Effector CD4-positive, alpha-beta T cell (primary cell): ENCODE measurements around the gene RPS27.

Source experiments
- DNase-seq: peaks from one replicate; pipeline ENCODE4 v3.0.0-alpha.2; 2020
- total RNA-seq: gene quantifications from one replicate; lab custom pipeline; 2026; lab: John Stamatoyannopoulos, UW

RPS27 gene
- total RNA-seq, result 1,089 reads per million, percentile 99 among the genes with 10 or more reads in this experiment

DNA sequence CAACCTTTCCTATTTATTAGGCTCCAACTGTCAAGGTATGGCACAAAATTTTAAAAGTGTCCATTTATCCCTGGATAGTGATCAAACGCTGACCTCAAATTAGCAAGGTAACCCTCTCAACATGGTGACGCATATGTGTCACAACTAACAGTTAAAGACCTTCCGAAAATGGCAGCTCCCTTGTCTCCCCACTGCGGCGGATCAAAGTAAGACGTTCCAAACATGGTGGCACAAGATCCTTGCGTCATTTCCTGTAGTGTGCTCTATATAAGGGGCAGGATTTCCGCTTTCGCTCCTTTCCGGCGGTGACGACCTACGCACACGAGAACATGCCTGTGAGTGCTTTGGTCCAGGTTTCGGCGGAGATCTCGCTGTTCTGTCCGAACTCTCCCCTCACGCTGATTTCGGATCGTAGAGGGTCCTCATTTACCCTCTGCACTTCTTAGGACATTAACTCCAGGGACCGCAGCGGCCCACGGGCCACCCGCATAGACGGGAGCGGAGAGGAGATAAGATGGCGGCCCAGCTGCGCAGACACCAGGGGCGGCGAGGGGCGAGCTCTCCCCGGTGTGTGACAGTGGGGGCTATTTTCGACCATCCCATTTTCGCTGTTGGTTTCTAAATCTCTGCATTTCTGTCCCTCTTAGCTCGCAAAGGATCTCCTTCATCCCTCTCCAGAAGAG lies at the start of gene RPS27:
RPS27 (plus strand) TSS at position 295 of the 683 bp plus-strand sequence; CDS start at position 330, 35 bp downstream.
- DNase-seq, result peak; percentile 84

DNA sequence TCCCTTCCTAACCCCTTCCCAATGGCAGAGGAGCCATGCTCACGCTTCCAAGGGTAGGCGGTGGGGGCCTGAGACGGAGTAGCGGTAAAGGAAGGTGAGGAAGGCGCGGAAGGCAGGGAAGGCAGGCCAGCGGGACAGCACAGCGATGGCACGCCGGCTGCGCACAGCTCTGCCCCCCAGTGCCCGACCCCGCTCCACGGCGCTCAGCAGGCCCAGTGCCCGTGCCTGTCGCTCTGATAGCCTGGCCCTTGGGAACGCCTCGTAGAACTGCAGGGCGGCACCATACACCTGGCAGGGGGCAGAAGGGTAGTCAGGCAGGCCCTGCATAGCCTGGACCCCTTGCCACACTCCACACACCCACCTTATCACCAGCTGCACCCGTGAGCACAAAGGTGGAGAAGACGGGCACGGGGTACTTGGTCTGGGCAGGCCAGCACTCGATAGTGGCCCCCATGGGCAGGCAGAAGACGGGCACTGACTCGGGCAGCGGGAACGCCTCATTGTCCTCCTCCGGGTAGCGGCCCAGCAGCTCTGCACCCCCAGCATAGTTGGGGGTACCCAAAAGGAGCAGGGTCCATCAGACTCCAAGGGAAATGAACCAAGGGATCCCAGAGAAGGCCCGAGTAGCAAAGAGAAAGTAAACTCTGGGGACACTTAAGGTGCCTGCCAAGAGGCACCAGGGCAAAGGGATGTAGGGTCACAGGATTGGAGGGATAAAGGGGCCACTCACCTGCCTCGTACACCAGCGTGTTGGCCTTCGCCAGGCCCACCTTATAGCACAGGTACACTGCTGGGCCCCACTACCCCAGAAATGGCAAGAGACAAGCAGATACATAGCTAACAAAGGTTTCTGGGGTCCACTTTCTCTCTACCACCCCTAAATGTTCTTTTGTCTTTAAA lies 48.5 kb upstream of the RPS27 start:
- no peak for DNase-seq

DNA sequence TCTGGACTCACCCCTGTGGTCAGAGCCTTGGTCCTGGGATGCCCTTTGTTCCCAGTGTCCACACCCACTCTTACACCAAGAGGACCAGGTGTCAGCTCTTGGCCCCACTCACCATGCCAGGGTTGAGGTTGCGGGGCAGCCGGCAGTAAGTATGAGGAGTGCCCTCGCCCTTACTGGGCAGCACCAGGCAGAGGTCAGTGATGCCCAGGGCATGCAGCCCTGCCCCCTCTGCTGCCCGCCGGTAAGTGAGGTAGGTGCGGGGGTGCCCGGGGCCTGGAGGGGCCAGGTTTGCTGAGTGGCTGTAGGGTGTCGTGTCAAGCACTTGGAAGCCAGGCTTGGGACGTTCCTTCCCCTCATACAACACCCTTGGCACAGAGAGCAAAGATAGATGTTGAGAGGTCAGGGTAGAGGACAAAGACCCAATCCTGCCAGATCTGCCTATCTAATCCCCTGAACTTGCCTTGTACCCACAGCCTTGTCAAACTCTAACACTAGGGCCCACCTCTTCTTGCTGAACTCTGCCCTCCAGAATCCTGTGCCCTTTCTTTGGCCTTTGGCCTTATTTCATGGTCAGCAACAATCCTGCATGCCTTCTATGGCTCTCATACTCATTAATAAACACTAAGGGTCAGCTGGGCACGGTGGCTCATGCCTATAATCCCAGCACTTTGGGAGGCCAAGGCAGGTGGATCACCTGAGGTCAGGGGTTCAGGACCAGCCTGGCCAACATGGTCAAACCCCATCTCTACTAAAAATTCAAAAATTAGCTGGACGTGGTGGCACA lies 47.6 kb upstream of the RPS27 start:
- DNase-seq, result no peak

DNA sequence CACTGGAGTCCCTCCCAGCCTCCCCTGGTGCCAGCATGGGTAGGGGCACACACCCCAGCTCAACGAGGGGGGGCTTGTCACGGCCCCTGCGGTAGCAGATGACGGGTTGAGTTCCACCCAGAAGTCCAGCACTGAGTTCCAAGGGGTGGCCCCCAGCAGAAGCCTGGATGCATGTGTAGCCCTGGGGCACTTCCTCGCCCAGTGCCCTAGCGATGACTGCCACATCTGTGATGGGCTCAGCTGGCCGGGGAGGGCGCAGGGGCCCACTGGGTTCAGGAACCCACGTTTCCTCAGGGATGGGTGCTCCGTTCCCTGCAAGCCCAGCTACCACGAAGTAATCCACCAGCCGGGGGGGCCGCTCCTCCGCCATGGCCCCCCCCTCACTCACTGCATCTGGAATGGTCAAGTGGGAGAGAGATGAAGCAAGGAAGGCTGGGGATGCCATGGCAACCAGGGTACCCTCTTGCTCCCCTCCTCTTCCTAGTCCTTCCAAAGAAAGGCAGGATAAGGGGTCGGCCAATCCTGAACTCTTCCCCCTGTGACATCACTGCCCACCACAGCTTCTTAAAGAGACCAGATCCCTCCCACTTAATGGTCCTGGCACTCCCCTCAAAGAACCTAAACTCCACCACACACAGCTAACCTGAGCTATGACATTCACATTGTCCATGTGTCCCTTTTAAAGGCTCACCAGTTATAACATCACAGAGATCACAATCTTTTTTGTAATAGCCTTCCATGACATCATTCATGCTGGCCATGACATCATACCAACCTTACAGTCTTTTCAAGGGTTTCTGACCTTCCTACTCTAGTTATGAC lies 46.3 kb upstream of the RPS27 start:
- no peak for DNase-seq

DNA sequence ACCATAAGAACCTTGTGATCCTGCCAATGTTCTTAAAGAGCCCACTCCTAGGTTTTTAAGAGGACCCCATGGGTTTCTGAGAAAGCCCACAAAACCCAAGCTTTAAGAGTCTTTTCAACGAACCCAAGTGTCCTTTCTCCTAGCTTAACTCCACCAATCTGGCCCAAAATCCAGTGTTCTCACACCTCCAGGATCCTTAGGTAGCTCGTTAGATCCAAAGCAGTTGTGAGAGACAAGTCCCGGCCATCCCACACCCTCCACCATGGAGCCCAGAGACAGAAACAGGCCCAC lies 45.8 kb upstream of the RPS27 start:
- no peak for DNase-seq

DNA sequence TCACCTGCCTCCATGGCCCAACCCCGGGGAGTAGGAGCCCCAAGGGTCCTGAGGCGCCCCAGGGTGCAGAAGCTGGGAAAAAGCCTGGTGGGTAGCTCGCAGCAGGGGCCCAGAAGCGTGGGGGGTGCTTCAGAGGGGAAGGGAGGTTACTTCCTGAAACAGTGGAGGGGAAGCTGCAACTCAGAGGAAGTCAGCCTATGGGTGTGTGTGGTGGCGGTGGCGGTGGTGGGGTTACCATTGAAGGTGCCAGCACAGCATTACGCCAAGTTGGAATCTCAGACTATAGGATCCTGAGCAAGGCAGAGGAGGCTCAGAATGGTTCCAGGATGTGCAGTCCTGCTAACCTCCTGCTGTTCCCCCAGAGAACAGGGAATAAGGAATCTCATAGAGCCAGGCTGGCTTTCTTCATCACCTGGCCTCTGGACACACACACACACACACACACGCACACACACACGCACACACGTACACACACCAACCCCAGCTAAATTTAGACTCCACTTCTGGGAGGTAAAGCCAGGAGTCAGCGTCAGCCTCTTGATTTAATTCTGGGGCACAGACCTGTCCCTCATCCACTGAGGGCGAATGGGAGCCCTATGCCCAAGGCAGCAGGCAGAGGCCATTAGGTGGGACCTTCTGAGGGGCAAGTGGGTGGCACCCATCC lies 45.3 kb upstream of the RPS27 start:
- peak; percentile 79 for DNase-seq

DNA sequence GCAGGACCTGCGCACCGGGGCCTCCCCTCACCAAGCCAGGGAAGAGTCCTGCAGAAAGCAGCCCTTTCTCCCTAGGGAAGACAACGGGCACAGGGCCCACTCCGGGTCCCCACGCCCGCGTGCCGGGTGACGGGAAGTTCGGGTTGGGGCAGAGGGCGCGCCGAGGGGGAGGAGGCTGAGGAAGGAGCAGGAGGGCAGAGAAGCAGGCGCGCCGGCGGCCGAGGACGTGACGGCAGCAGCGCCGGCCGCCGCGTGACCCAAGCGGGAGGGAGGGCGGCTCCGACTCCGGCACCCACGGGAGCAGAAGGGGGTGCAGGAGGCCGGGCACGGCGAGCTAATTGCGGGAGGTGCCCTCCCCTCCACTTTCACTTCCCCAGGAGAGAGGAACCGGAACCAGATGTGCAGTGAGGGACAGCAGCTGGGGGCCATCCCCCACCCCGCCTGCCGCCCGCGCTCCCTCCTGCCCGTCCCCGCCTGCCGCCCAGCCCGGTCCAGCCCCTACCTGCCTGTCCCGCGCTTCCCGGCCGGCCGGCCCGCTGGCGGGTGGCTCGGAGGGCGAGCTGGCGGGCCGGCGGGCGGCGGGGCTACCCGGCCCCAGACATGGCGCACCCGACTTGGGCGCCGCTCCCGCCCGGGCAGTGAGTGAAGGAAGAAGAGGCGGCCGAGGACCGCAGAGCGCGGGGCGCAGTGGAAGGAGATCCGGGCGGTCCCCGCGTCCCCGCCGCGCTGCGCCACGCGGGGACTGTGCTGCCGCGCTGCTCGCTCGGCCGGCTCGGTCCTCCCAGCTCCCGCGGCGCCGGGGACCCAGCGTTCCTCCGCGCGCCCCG lies 44.6 kb upstream of the RPS27 start:
- DNase-seq, result peak; percentile 67

DNA sequence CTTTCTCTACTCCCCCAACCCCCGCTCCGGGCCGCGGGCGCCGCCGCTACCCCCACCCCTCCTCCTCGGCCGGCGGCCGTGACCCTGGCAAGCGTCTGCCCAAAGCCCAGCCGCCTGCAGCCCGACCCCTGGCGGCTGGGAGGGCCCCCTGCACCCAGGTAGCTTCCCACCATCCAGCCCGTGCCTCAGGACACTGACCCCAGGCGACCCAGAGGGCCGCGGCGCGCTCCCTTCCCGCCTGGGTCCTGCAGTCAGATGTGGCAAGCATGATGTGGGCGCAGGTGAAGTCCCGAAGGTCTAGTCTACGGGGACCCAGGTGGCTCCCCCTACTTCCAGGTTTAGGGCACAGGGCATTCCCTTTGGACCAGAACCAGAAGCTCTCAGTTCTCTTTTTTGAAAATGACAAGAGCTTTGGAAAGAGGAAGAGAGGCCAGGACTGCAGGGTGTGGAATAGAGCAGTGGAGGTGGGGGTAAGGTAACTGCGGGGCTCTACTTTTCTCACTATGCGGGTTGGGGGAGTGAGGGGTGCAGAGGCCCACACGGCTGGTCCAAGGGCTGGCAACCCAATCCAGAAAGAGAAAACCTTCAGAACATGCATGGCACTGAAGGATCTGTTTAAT lies 43.8 kb upstream of the RPS27 start, which contains the start of gene DENND4B:
DENND4B (minus strand) TSS at position 97 of the 620 bp plus-strand sequence. CDS start 2,344 bp downstream, outside the sequence.
- DNase-seq, result peak; percentile 63

DNA sequence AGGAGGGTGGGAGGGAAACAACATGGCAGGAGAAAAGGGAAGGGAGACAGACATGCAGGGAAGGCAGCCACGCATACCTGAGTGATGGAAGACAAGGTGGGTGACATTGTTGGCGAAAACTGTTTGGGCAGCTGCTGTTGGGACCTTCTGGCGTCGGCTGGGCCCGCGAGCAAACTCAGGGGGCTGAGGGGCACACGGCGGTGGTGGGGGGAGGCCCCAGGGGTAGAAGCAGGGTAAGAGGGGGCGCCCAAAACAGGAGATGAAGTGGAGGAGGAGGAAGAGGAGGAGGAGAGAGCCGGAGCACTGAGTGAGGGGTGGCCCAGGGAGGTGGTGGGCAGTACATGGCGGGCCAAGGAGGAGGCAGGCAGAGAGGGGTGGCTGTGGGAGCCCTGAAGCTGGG lies 39.4 kb upstream of the RPS27 start:
- no peak for DNase-seq

DNA sequence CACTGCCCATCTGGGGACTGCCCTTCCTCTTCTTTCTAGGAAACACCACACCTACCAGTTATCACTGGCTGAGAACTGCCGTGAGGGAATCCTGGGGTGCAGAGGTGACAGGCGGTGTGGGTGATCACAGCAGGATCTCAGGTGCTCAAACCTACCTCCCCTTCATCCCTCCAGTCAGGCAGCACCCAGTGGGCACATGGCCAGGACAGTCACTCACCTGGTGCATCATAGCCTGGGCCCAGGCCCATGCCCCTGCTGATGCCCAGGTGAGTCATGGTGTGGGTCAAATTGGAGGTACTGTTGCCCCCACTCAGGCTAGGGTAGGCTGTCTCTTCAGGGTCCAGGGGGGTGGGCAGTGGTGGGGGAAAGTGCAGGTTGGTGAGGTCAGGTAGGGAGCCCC lies 38.8 kb upstream of the RPS27 start:
- DNase-seq, result no peak

DNA sequence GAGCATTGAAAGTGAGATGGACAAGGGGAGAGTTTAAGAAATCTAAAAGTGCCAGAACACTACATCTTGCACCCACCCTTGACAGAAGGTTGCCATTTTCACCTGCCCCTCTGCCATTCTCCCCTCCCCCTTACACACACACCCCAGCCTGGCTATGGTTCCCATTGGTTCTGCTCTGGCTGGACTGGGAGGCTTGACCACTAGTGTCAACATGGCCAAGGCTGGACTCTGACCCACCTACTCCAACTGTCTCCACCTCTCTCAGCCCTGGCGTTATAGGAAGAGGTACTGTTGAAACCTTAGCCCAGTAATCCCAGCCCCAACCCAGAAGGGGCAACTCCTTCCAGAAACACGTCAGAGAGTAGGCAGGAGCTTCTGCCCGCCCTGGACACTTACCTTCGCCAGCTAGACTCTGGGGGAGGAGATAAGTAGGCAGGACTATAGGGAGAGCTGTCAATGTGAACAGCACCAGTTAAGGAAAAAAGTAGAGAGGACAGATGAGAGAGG lies 36.6 kb upstream of the RPS27 start:
- DNase-seq, result no peak

DNA sequence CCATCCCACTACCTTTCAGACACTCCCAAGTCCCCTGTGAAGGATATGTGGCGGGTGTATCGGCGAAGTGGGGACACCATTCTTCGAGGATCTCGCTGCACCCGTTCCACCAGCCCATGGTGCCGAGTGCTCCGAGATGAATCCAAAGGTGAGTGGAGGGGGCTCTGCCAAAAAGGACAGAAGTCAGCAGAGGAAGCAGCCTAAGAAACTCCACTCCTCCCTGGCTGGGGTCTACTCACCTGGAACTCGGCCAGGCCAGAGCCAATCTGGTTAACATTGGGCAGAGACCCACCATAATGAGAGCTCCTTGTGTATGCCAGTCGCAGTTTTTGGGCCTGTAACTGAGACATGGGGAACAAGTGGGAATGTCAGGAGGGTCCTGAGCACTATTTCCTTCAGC lies 35.7 kb upstream of the RPS27 start:
- no peak for DNase-seq

DNA sequence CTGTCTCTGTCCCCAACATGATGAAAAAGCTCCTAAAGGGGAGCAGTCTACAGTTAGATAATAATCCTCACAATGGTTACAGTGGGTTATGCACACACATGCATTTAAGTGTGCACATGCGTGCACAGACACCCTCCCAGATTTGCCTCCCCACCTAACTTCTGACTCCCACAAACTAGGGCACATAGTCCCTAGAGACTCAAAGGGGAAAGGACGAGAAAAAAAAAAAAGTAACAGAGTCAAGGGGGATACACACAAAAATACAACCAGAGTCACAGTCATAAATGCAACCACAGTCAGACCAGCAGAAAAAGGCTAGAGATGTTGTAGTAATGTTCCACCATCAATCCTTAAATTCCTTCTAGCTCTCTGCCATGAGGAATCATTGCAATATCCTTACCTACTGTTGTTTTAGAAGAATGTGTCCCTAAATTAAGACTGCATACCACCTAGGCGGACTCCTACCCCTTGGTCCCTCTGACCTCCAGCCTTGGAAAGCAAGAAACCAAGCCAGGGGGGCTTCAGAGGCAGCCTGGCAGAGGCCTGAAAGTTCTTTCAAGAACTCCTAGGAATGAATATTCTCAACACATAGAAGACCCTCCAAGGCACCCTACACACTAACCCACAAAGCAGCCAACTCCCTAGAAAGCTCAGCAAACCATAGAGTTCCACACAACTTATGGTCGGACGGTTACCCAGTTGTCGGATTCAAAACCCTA lies 33.4 kb upstream of the RPS27 start:
- no peak for DNase-seq

DNA sequence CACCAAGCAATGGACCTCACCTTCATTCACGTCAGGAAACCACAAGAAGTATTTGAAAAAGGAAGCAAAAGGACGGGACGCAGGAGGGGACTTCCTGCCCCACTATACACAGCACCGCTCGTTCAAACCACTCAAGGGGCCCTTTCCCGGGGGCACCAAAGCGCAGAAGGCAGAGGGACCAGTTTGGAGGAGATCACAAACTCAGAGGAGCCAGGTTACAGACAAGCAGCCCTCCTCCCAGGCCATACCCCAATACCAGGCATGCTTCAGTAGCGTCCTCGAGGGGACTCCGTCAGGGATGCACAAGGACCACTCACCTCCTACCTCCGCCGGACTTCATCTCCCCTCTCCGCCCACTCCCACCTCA lies 32.8 kb upstream of the RPS27 start:
- no peak for DNase-seq

DNA sequence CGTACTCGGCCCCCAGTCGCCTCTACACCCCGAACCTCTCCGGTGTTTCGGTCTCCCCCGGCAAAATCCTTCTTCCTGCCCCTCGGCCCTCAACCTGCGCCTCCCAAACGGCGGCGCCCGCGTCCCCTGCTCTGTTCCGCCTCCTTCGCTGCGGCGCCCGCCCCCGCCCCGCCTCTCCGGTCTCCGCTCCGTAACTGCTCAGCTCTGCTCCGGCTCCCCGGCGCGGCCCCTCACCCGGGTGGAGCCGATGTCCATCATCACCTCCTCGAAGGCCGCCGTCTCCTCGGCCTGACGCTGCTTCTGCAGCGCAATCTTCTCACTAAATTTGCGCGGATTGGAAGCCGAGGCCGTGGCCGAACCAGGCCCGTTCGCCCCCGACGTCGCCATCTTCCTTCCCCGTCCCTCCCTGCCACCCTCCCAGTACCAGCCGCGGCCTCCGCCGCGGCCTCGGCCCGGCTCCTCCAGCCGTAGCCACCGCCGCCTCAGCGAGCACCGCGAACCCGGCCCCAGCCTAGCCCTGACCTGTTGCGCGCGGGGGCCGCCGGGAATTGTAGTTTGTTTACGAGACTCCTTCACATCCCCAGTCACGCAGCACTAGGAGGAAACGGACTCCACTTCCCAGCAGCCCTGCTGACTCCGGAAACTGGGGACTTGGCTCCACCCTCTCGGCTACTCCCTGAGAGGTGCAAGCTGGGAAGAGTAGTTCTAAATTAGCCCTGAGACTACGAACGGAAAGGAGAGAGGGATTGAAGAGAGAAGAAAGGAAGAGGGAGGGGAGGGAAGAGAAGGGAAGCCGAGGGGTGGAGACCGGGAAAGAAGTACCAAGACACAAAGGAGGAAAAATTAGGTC lies 32.2 kb upstream of the RPS27 start, which contains the start of gene CRTC2:
CRTC2 (minus strand) TSS at position 502 of the 850 bp plus-strand sequence; CDS start at position 387, 115 bp downstream.
- DNase-seq, result peak; percentile 99

DNA sequence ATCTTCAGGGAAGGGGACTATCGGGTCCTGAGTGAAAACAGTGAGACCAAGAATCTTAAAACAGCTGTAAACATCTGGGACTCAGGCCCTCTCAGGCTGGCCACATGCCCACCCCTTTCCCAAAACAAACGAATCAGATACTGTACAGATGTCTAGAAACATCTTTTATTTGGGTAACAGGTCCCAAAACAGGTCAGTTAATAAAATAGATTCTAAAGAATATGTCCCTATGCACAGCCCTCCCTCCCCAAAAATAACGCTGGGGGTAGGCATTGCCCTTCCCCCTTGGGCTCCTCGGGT lies 31.7 kb upstream of the RPS27 start:
- no peak for DNase-seq

DNA sequence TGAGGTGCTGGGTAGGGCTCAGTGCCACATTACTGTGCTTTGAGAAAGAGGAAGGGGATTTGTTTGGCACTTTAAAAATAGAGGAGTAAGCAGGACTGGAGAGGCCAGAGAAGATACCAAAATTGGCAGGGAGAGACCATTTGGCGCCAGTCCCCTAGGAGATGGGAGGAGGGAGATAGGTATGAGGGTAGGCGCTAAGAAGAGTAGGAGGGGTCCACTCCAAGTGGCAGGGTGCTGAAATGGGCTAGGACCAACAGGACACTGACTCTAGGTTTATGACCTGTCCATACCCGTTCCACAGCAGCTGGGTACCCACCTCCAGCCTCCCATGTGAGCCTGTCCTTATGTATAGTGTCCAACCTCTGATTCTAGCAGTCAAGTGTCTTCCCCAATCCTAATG lies 31.1 kb upstream of the RPS27 start:
- no peak for DNase-seq

DNA sequence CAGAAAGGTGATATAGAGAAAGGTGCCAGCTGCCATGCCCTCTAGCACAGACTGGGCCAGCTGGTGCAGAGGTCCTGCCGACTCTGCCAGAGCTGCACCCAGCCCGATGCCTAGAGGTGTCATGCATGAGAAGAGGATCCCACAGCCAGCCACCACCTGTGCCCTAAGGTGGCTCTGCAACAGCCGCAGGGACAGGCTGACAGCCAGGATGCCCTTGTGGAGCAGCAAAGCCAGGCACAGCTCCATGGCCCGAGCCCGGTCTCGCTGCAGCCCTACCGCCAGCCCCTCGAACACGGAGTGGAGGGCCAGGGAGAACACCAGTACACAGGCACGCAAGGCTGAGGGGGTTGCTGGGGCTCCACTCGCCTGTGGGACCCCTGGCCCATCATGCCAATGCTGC lies 30.4 kb upstream of the RPS27 start:
- no peak for DNase-seq

DNA sequence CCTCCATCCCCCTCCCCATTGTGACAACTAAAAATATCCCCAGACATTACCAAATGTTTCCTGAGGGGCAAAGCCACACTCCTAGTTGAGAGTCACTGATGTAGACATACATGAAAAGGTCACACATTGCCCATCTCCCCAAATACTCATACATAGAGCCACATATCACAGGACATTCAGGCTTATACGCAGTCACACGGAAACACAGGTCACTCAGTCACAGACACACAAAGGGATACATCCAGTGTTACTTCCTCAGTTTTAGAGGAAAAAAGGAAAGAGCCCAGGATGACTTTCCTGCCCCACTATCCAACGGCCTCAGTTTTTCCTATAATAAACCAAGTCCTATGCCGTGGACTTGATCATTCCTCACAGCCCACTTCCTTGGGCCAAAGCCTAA lies 29.1 kb upstream of the RPS27 start:
- no peak for DNase-seq
